B cell (primary cell): ENCODE results near the gene STARD9.

Source experiments
- EZH2 ChIP-seq: IDR thresholded peaks from 2 replicates; pipeline ENCODE4 v1.6.1; 2012; ENCODE audit warnings: borderline replicate concordance, low read depth, mild to moderate bottlenecking, moderate library complexity, low read length; ENCODE audit not compliant: insufficient read depth, poor library complexity, severe bottlenecking
- TF ChIP-seq, protein P1 (sequence below): fragments of 200-600 bp; IDR thresholded peaks from one replicate; pipeline ENCODE4 v1.8.0; 2022; ENCODE audit warnings: antibody characterized with exemption, mild to moderate bottlenecking

DNA sequence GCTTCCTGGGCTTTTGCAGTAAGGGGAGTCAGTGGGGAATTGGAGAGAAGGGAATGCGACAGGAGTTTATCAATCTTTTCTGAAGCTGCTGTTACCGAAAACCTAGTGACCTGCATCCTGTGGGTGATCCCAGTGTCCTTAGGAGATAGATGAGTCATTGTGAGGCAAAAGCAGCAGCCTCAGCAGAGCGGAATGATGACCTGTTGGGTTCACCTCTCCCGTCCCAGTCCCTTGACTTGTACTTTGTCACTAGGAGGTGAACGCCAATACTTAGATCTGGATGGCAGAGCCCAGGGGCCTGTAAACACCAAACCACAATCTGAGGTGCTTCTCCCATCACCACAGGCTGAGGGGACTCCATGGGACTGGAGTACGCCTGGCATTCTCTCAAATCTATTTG, 143.6 kb downstream of the STARD9 start:
- TF ChIP-seq, protein P1, sequence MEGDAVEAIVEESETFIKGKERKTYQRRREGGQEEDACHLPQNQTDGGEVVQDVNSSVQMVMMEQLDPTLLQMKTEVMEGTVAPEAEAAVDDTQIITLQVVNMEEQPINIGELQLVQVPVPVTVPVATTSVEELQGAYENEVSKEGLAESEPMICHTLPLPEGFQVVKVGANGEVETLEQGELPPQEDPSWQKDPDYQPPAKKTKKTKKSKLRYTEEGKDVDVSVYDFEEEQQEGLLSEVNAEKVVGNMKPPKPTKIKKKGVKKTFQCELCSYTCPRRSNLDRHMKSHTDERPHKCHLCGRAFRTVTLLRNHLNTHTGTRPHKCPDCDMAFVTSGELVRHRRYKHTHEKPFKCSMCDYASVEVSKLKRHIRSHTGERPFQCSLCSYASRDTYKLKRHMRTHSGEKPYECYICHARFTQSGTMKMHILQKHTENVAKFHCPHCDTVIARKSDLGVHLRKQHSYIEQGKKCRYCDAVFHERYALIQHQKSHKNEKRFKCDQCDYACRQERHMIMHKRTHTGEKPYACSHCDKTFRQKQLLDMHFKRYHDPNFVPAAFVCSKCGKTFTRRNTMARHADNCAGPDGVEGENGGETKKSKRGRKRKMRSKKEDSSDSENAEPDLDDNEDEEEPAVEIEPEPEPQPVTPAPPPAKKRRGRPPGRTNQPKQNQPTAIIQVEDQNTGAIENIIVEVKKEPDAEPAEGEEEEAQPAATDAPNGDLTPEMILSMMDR = no peak
- TF ChIP-seq EZH2 = no peak
